ENCODE measurements around the gene KRTAP10-12. TPM values are rescaled to one million over a fixed set of nuclear protein-coding genes. Genes with fewer than 3 reads are reported as not detected.

Gene KRTAP10-12
- total RNA-seq, 1 experiment from 2014 or later: not detected

GRCh38 chr21:44732263-44732662, 35.3 kb downstream of the KRTAP10-12 start:
- POLR2A ChIA-PET: no interaction called here
- intact Hi-C loops (cut with micrococcal nuclease): no loop called here
- CTCF ChIA-PET: interaction anchor here (0.8 to 1.8 kb wide), 2 partner anchors 33 to 222 kb away, joined by 3 to 6 read pairs; no protein-coding TSS in a partner anchor
- TF ChIP-seq CTCF (IDR thresholded peaks at IDR 0.05; ENCODE audit: unreplicated experiment): no peak
- BruUV-seq (replicated peaks): no TSS peak
- Mint-ChIP-seq H3K36me3 (ENCODE audit: insufficient read depth, unreplicated experiment) (peaks cover 6% of the 10 kb centered on the region), H3K27ac (ENCODE audit: low read depth, unreplicated experiment) (no peak overlapping the region), H3K9me3 (ENCODE audit: unreplicated experiment) (no peaks in the 10 kb centered on the region), H3K27me3 (ENCODE audit: insufficient read depth, unreplicated experiment) (peaks cover 43% of the 10 kb centered on the region), H3K4me1 (ENCODE audit: insufficient read depth, unreplicated experiment) (peaks cover 10% of the 10 kb centered on the region), H3K4me3 (ENCODE audit: unreplicated experiment) (no peak overlapping the region)
- DNase-seq (ENCODE audit: unreplicated experiment): no peak

- H3K36me3 Mint-ChIP-seq (ENCODE audit: insufficient read depth, unreplicated experiment): peaks cover 6% of the 10 kb centered on the region
- peaks cover 36% of the 10 kb centered on the region for H3K27me3 Mint-ChIP-seq (ENCODE audit: insufficient read depth, unreplicated experiment)
- H3K4me3 Mint-ChIP-seq (ENCODE audit: unreplicated experiment): no peak overlapping the region
- ChIA-PET CTCF (interaction anchor here (1.4 kb wide), 1 partner anchor 10 kb away, joined by 7 read pairs; no protein-coding TSS in a partner anchor), POLR2A (interaction anchor here (0.7 kb wide), 1 partner anchor 330 kb away, joined by 3 read pairs; no protein-coding TSS in a partner anchor)
- DNase-seq (ENCODE audit: unreplicated experiment): no peak
- intact Hi-C loops (cut with micrococcal nuclease): no loop called here
- H3K9me3 Mint-ChIP-seq (ENCODE audit: unreplicated experiment): no peaks in the 10 kb centered on the region
- BruUV-seq (replicated peaks): no TSS peak
- H3K27ac Mint-ChIP-seq (ENCODE audit: low read depth, unreplicated experiment): no peak overlapping the region
- H3K4me1 Mint-ChIP-seq (ENCODE audit: insufficient read depth, unreplicated experiment): peaks cover 7% of the 10 kb centered on the region
- TF ChIP-seq CTCF (IDR thresholded peaks at IDR 0.05; ENCODE audit: unreplicated experiment): no peak
These were observed 36.0 kb downstream of the KRTAP10-12 start for GRCh38 chr21:44732956-44733355.

GRCh38 chr21:44734026-44734745, 37.2 kb downstream of the KRTAP10-12 start:
- DNase-seq (ENCODE audit: unreplicated experiment): peak; percentile 35
- Mint-ChIP-seq H3K27ac (ENCODE audit: low read depth, unreplicated experiment) (no peak overlapping the region), H3K36me3 (ENCODE audit: insufficient read depth, unreplicated experiment) (peaks cover 6% of the 10 kb centered on the region), H3K9me3 (ENCODE audit: unreplicated experiment) (no peaks in the 10 kb centered on the region), H3K4me3 (ENCODE audit: unreplicated experiment) (no peak overlapping the region), H3K27me3 (ENCODE audit: insufficient read depth, unreplicated experiment) (peaks cover 30% of the 10 kb centered on the region), H3K4me1 (ENCODE audit: insufficient read depth, unreplicated experiment) (peaks cover 7% of the 10 kb centered on the region)
- BruUV-seq (replicated peaks): no TSS peak
- intact Hi-C loops (cut with micrococcal nuclease): no loop called here
- no peak for TF ChIP-seq CTCF (IDR thresholded peaks at IDR 0.05; ENCODE audit: unreplicated experiment)
- ChIA-PET POLR2A (no interaction called here), CTCF (interaction anchor here (1.3 to 1.4 kb wide), 2 partner anchors 9 to 224 kb away, joined by 4 to 7 read pairs; no protein-coding TSS in a partner anchor)

DNA sequence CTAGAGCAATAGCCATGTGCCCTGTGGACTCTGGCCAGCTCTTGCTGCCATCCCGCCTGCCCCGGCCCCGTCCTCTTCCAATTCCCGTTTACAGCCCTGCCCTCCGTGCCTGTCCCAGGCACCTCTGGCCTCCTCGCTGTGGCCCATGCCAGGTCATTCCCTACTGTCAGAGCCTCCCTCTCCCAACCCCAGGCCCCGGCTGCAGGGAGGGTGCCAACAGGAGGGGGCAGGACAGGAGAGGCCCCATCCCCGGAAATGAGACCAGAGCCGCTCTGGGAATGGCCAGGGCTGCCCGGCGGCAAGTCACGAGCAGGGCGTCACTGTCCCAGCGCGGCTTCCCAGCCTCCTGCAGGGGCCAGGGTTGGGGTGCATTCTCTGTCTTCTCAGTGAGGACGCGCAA, 37.9 kb downstream of the KRTAP10-12 start:
- H3K36me3 Mint-ChIP-seq (ENCODE audit: insufficient read depth, unreplicated experiment): peaks cover under 1% of the 10 kb centered on the region
- no peak for TF ChIP-seq CTCF (IDR thresholded peaks at IDR 0.05; ENCODE audit: unreplicated experiment)
- peaks cover 28% of the 10 kb centered on the region for H3K27me3 Mint-ChIP-seq (ENCODE audit: insufficient read depth, unreplicated experiment)
- DNase-seq (ENCODE audit: unreplicated experiment): no peak
- no TSS peak for BruUV-seq (replicated peaks)
- peaks cover 7% of the 10 kb centered on the region for H3K4me1 Mint-ChIP-seq (ENCODE audit: insufficient read depth, unreplicated experiment)
- H3K4me3 Mint-ChIP-seq (ENCODE audit: unreplicated experiment): no peak overlapping the region
- ChIA-PET CTCF (interaction anchor here (1.3 kb wide), 1 partner anchor 225 kb away, joined by 4 read pairs; no protein-coding TSS in a partner anchor), POLR2A (no interaction called here)
- no peaks in the 10 kb centered on the region for H3K9me3 Mint-ChIP-seq (ENCODE audit: unreplicated experiment)
- no peak overlapping the region for H3K27ac Mint-ChIP-seq (ENCODE audit: low read depth, unreplicated experiment)
- intact Hi-C loops (cut with micrococcal nuclease): no loop called here

Data from MCF 10A (cell line).